NCI-H69 (cell line): ENCODE data around the gene TRMT61A.

Experiments used
- DNase-seq: peaks from one replicate; lab custom pipeline; 2025; lab: John Stamatoyannopoulos, UW

TRMT61A gene

DNA sequence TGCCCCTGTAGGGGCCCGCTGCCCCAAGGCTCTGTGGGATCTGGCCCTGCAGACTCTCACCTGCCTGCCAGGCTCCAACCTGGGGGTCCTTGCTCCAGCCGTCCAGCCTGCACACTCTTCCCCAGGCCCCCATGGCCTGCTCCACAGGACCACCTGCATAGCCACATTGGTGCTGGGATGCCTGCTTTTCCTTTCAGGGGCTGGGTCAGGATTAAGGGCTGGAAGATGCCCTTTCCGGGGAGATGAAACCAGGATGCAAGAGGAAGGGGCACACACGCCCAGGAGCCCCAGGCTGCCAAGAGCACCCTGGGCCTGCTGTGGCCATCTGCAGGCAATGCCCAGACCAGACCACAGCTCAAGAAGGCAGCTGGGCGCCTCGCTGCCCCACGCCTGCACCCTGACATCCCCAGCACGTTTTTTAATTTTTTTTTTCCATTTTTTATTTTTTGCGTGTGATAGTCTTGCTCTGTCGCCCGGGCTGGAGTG, 18.5 kb downstream of the TRMT61A start:
- DNase-seq, result no peak

DNA sequence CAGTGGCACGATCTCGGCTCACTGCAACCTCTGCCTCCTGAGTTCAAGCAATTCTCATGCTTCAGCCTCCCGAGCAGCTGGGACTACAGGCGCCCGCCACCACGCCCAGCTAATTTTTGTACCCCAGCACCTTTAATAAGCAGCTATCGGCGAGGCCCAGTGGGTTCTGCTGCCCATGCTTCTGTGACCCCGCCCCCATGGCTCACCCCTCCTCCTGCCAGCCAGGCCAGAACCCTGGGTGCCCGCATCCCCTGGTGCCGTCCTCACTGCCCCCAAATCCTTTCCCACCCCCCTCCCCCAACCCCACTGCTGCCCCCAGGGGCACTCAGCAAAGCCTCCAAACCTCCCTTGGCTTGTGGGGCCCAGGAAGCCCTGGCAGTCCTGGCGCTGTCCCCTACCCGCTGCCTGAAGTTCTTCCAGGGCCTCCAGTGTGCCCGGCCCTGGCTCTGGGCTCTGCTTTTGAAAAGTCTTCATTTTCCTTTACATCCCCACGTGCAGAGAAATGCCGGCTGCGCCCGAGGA, 19.0 kb downstream of the TRMT61A start:
- no peak for DNase-seq

DNA sequence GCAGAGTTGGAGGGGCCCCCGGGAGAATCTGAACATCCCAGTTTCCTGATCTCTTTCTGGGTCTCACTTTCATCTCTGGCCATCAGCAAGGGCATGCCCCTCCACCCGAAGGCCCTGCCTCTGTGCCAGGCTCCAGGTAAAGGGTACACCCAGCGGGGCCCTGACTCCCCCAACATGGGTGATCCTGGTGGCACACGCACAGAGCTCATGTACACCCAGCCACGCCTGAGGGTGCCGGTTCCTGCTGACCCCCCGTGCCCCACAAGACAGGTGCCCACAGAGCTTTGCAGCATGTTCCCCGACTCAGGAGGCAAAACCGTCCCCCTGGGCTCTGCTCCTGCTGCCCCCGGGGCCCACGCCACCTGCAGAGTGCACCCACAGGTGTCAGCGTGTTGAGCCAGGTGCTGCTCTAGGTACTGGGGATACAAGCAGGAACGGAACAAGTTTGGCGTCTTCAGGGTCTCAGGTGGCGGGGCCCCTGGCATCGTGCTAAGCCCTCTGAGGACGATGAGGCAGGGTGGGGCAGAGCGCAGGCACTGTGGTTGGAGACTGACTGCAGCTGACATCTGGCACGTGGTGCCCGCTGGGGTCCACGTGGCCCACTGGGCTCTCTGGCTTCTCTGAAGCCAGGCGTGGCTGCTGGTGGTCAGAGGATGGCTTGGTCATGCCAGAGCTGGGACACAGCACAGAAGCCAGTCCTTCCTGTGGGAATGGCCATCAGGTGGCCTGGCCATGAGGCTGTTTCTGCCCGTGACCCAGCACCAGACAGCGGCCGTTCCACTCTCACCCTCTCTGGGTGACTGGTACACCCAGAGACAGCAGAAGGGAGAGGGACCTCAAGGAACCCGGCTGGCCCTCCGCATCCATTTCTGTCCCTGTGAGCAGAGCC, 19.7 kb downstream of the TRMT61A start:
- no peak for DNase-seq

DNA sequence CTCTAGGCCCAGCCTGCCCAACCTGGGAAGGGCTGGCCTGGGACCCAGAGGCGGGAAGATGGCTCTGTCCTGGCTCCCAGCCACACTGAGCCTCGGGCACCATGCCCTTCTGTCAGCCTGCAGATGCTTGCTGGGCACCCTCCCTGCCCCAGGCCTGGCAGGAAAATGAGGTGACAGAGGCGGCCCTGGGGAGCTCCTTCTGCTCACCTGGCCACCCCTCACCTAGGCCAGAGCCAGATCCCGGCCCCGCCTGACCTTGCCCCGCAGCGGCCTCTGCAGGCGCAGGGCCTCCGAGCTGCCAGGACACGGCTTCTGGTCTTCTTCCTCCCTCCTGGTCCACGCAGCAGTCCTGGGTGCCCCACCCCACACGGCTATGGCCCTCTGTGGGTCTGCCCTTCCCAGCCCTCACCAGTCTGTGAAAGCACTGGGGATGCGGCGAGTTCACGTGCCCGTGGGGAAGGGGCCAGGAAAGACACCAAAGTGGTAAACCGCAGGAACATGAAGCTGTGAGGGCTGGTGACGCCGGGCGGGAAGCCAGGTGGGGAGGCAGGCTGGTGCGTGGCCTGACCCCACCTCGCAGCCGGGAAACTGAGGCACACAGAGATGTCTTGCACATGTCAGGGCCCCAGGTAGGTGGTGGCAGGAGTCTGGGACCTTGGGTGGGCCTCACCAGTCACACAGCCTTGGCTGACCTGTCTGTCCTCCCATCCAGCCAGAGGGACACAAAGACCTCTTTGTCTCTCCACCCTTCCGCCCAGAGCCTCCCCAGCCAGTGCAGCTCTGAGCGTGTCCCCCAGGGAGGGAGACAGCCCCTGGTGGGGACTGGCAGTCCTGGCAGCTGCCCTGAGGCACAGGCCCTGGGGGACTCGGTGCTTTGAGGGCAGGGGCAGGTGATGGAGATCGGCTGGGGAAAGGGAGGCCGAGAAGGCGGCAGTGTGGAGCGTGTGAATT, 20.6 kb downstream of the TRMT61A start:
- DNase-seq, result no peak

DNA sequence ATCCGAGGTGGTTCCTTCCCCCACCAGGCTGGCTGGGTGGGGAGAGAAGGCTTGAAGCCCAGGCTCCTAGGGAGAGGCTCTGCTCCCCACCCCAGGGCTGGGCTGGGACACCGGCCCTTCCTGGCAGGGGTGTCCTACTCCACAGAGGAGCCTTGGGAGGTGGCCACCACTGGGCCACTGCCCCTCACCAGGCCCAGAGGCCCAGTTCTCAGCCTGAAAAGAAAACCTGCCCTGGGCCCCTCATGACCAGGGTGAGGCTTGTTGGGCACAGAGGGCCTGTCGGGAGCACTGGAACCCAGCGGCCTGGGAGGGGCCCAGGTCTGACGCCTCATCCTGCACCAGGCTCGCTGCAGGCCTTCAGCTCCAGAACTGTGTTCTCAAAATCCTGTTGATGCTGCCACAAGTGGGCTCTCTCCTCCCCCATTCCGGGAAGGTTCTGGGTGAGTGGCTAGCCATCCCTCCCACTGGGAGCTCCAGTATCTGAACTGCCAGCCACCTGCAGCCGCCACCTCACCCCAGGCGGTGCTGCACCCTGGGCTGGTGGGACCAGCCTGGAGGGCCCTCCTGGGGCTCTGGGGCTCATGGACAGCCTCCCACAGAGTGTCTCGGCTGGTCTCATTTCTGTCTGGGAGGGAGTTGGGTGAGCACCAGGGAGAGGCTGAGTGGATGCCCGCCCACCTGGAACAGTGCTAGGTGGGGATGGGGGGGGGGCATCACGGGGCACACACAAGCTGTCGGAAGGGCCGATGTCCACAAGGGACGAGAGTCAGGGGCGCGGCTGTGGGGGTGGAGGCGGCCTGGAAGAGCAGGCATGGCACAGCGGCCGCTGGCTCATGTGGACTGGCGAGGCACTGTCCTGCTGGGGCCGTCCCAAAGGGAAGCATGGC, 21.7 kb downstream of the TRMT61A start:
- DNase-seq, result peak; percentile 76

DNA sequence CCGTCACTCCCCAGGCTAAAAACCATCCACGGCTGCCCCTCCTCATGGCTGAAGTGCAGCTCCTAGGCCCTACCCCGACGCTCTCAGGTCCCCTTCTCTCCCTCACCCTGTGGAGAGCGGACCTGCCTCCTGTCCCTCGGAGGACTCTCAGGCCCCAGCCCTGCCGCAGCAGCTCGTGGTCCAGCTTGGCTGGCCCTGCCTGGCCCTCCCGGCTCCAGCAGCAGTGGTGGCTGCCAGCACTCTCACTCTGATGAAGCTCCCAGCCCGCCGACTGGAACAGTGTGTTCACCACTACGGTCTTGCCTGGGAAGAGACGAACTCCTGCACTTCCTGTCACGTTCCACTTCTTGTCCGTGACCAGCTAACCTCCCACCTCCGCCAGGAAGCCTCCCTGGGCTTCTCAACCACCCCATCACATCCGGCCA, 22.4 kb downstream of the TRMT61A start:
- DNase-seq, result no peak

DNA sequence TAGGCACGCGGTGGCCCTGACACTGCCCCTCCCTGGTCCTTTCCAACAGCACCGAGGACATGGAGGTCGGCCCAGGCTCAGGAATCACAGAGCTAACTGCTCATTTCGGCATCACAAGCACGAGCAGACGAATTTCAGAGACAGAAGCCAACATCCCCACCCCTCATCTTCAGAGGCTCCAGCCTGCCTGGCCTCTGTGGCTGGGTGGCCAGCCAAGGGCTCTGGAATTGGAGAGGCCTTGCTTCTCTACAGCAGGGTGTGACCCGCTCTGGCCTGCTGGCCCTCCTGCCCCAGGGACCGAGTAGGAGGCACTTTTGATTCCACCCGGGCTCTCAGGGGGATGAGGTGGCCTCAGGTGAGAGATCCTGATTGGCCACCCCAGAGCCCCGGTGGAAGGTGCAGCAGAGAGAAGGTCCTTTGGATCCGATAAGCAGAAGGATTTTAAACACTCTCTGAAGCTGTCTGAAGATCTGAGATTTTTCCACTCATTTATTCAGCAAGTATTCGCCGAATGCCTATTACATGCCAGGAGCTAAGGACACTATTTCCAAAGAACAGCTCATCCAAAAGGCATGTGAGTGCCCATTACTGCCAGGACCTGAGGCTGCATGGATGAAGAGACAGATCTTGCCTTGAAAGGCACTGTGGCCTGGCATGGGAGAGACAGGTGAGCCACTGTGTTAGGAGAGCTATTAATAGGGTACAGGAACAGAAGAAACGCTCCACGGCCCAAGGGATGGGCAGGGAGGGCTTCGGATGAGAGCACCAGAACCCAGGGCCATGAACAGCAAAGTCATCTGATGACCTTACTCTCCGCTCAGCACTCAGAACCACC, 23.2 kb downstream of the TRMT61A start:
- no peak for DNase-seq

DNA sequence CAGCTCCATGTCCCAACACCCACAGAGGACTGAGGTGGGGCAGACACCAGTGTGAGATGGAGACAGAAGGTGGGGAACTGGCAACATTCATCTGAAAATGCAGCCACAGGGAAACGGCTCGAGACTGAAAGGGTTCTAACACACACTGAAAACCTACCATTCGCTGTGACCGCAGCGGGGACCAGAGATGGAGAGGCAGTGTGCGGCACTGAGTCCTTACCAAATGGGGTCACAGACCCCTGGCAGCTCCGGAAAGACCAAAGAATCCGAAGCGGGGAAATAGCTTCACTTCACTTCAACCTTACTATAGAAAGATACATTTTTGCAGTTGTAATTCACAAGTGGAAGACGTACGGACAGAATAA, 23.8 kb downstream of the TRMT61A start:
- DNase-seq, result no peak

DNA sequence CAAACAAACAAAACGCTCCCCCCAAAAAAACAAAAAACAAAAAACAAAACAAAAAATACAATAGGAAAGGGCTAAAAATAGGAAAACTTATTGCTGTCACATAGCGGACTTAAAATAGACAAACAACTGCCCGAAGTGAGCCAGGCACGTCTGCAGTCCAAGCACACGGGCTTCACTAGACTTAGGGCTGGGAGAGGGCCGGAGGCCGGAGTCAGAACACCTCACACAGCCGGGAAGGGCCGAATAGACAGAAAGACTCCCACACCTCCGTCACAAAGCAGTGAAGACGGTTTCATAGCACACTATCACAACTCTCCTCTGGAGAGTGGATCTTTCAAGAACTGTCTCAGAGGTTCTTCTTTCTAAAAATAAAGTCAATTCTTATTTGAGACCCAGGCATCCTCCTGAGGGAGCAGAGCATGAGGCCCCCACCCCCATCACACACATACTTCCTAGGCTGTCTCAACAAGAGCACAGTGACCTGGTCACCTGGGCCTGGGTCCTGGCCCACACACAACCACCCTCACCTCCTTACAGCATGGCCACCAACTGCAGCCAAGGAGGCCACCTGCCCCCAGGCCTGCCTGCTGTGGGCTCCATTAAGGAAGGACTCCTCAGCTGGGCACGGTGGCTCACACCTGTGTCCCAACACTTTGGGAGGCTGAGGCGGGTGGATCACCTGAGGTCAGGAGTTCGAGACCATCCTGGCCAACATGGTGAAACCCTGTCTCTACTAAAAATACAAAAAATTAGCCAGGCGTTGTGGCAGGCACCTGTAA, 26.8 kb downstream of the TRMT61A start:
- DNase-seq, result no peak

DNA sequence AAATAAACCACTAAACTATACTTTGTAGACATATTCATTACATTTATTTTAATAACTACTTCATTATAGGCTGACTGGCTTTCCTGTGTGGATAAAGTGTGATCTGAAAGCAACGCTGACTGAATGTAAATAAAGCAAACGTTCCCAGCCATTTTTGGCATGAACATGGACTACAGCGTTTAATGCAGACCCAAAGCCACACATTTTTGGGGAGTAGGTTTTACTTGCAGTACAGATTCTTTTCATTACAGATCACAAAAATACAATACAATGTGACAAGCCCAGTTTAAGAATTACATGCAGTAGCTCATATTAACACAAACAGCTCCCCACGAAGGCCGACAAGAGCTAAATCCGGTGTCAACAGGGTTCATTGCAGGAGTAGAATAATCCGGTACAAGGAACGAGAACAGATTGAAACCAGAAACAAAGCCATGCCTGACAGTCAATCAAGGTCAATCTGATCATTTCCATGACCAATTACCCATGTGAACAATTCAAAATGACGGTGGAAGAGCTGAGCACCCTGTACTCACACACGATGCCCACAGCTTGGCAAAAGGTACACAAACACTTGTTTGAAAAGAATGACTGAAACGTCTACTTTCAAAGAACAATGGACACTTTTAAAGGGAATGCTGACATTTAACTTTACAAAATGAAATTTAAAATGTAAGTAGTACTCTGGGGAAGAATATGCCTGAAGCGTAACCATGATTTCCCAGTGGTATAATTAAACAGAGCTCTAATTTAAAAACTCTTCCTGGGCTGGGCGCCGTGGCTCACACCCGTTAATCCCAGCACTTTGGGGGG, 28.2 kb downstream of the TRMT61A start:
- peak; percentile 82 for DNase-seq

DNA sequence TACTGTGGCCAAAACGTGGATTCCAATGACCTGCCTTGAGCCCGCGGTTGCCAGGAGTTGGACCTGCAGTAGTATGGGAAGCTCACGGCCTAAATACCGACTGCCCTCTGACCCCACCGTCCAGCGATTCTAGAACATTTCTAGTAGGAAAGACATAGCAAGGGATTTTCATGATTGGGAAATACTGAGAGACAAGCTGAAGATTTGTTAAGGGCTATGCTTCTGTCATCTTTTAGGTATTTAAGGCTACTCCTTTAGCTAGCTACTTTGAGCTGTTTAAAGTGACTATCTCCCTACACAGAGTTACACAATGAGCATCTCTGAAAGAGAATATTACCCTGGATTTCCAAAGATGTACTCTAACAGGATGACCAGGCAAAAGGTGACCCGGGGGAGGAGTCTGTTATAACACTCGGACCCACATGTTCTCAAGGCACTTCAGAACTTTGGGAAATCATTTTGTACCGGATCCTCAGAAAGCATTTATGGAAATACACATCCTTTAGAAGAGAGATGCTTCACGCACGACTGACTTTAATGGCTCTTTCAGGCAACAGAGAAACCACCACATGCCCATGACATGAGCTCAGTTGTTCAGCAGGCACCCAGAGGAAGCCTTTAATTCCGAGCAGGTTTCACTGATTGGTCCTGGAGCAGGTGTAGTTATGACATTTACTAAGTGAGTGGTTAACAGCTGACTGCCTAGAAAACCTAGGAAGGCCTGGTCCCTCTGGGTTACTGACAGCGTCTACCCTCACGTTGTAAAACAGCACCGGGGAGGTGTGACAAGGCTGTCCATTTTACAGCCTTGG, 29.3 kb downstream of the TRMT61A start:
- peak; percentile 35 for DNase-seq

DNA sequence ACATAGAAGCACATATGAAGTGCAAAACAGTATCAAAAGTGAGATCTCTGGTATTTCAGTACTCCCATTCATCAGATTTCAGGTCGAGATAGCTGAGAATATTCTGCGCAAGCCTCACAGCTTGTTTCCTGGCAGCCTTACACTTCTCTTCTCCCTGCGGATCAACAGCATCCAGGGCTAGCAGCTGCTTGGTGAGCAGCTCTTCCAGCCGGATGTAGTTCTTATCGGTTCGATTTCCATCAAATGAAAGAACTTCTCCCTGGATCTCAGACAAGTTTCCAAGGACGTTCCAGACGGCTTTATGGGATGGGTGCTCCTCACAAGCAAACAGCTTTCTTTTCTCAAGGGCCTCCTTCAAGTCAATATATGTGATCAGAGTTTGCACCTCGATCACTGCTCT, 30.8 kb downstream of the TRMT61A start:
- no peak for DNase-seq

DNA sequence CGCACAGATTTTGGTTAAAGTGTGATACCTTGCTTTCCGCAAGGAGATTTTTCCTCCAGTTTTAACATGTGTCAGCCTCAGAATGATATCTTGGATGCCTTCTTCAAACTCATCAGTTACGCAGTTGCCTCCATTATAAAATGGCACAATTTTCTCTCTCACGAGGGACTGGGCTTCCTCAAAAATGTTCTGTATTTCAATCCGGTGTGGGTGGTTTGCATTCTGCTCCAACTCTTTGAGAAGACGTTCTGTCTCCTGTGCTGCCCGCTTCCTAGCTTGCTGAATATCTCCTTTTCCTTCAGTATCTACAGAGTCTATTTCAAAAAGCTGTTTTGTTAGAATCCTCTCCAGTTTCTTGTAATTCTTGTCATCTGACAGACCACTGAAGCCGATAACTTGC, 31.7 kb downstream of the TRMT61A start:
- no peak for DNase-seq

DNA sequence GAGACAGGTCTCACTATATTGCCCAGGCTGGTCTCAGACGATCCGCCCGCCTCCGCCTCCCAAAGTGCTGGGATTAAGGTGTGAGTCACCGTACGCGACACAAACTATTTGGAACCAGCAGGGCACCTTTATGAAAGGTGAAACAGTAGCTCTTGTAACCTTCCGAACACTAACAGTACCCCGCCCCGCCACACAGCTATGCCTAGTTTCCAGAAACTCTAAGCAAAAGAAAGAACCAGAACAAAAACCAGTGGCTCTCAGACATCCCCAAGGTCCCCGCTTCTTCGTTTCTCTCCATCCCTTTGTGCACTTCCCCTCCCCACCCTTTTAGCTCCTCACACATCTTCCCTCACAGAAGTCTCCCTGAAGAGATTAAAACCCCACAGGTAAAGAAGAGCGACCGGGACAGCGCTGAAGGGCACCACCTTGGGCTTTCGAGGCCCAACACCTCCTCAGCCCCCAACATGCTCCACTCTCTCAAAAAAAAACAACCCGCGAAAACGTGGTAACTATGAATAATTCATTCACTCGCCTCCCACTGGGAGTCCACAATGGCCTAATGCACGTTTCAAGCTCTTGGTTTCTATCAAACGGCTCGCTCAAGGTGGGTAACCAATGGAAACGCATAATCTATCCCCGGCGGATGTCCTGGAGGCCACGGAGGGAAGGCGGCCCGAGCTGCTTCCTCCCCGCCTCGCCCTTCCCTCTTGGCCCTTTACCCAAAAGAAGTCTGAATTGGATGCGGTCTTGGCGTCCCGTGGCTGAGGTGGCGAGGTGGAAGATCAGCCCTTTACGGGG, 32.6 kb downstream of the TRMT61A start:
- DNase-seq, result peak; percentile 71

DNA sequence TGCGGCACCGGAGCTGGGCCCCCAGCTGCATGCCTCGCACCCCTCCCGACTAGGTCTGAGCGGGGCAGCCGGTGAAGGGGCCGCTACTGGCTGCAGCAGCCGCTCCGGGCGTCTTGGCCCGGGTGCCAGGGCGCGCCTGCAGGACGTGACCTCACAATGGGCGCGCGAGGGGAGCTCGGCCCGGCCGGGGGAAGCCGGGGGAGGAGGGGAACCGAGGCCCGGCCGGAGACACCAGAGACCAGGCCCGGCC, 33.1 kb downstream of the TRMT61A start:
- DNase-seq, result no peak

DNA sequence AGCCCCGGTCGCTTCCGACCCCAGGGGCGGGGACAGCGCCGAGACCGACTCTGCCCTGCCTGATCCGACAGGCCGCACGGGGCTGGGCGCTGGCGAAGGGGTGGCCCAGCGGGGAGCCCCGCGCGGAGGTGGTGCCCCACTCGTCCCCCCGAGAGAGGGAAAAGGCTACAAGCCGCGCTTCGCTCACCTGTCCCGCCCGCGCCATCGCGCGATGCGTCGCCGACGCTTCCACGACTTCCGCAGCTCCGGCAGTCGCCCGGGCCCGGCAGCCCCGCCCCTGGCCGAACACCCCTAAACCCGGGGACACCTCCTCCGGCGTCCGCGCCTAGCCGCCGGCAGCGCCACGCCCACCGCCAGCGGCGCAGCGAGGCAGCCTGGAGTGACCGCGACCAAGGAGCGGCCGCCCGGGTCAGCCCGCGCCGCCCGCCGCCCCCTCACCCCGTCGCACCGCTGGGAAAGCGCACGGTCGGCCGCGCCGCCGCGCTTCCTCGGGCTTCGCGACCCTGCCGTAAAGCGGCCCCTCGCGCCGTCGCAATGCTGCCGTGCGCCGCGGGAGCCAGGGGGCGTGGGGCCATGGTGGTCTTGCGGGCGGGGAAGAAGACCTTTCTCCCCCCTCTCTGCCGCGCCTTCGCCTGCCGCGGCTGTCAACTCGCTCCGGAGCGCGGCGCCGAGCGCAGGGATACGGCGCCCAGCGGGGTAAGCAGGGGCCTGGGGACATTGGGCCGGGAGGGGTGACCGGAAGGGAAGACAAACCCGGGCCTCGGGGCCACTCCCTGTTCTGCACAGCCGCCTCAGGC, 33.6 kb downstream of the TRMT61A start, which contains the start of the genes BAG5 and COA8:
TSS of gene BAG5 (minus strand) at position 229 of the 797 bp plus-strand sequence. CDS start 1,493 bp downstream, outside the sequence.
TSS of gene COA8 (plus strand) at position 532 of the 797 bp plus-strand sequence. CDS start at position 574, 42 bp downstream.
- DNase-seq, result peak; percentile 98
